B cell (primary cell): ENCODE data around the gene C4orf33. TPM values are rescaled to one million over a fixed set of nuclear protein-coding genes. Genes with fewer than 3 reads are reported as not detected.

Experiments used
- ATAC-seq: fragments of 200-7000 bp; cut with Tn5 transposase; one replicate; pipeline ENCODE4 v1.10.0; 2021; ENCODE audit warnings: low read depth, mild to moderate bottlenecking, moderate number of reproducible peaks, moderate library complexity
- CTCF ChIA-PET: fragments of 350-600 bp; sonication (Branson Sonifier 250); formaldehyde crosslinking; loops from one replicate; lab custom pipeline; 2021; ENCODE audit warnings: antibody characterized with exemption, inconsistent platforms; lab: Charles Lee
- POLR2A ChIA-PET: fragments of 350-600 bp; sonication (Branson Sonifier 250); formaldehyde crosslinking; loops from one replicate; lab custom pipeline; 2021; ENCODE audit warnings: antibody characterized with exemption; lab: Charles Lee
- DNase-seq: peaks from one replicate; pipeline ENCODE4 v3.0.0; 2013
- H2AFZ ChIP-seq: 2 replicates; pipeline ENCODE4 v1.6.1; 2012; ENCODE audit warnings: mild to moderate bottlenecking, low read depth, low read length; ENCODE audit not compliant: insufficient read depth, poor library complexity, severe bottlenecking
- H3K27ac ChIP-seq, 2 donors: 1 replicate in 1 of 2; 2 replicates in 1 of 2; pipeline ENCODE4 v1.5.1; 2012 to 2013; ENCODE audit warnings: low read length in 2 of 2, mild to moderate bottlenecking in 2 of 2, moderate library complexity in 1 of 2
- H3K27me3 ChIP-seq, 4 experiments: fragments of 200-600 bp in 1 of 4; sonication (generic) in 1 of 4; replicated peaks in 1 of 4; 1 replicate in 2 of 4; 2 replicates in 2 of 4; pipeline versions ENCODE4 v1.6.1 to v1.7.0; 2013 to 2016; ENCODE audit warnings: low read length in 3 of 4, mild to moderate bottlenecking in 2 of 4, mixed read lengths in 1 of 4, moderate library complexity in 1 of 4; ENCODE audit not compliant: insufficient read depth in 4 of 4, control insufficient read depth in 3 of 4; ENCODE audit errors: control extremely low read depth in 1 of 4
- H3K36me3 ChIP-seq, 2 experiments: replicated peaks in 1 of 2; 1 replicate in 1 of 2; 2 replicates in 1 of 2; pipeline versions ENCODE4 v1.6.1 to v1.7.1; 2013; ENCODE audit warnings: low read length in 1 of 2; ENCODE audit not compliant: insufficient read depth in 2 of 2, control insufficient read depth in 1 of 2; ENCODE audit errors: control extremely low read depth in 1 of 2, extremely low read depth in 1 of 2
- H3K4me1 ChIP-seq, 2 donors: fragments of 200-600 bp in 1 of 2; sonication (generic) in 1 of 2; 1 replicate in 1 of 2; 2 replicates in 1 of 2; pipeline versions ENCODE4 v1.5.1 to v1.6.1; 2013 to 2017; ENCODE audit warnings: low read length in 2 of 2; ENCODE audit not compliant: control insufficient read depth in 2 of 2, insufficient read depth in 2 of 2
- H3K4me2 ChIP-seq: replicated peaks from 2 replicates; pipeline ENCODE3; 2012; ENCODE audit warnings: mild to moderate bottlenecking, low read depth, low read length; ENCODE audit not compliant: poor library complexity, severe bottlenecking
- H3K4me3 ChIP-seq, 5 experiments: fragments of 200-600 bp in 1 of 5; sonication (generic) in 1 of 5; 1 replicate in 3 of 5; 2 replicates in 2 of 5; pipeline versions ENCODE4 v1.5.1 to v1.7.0; 2011 to 2016; ENCODE audit warnings: low read length in 4 of 5, mild to moderate bottlenecking in 4 of 5, low read depth in 2 of 5, control low read depth in 1 of 5, moderate library complexity in 1 of 5; ENCODE audit not compliant: insufficient read depth in 1 of 5; ENCODE audit errors: control extremely low read depth in 1 of 5, extremely low read depth in 1 of 5
- H3K79me2 ChIP-seq: fragments of 200-600 bp; sonication (generic); one replicate; pipeline ENCODE4 v1.6.0; 2016; ENCODE audit warnings: low read length; ENCODE audit not compliant: control insufficient read depth, insufficient read depth
- H3K9ac ChIP-seq: fragments of 200-600 bp; sonication (generic); 2 replicates; pipeline ENCODE4 v1.6.1; 2017; ENCODE audit warnings: mild to moderate bottlenecking, low read length, moderate library complexity
- H3K9me3 ChIP-seq, 3 donors: one replicate each; pipeline versions ENCODE4 v1.6.1 to v1.7.1; 2013; ENCODE audit warnings: low read length in 2 of 3; ENCODE audit not compliant: control insufficient read depth in 2 of 3, insufficient read depth in 1 of 3; ENCODE audit errors: control extremely low read depth in 1 of 3
- H4K20me1 ChIP-seq: 2 replicates; pipeline ENCODE4 v1.6.0; 2012; ENCODE audit warnings: mild to moderate bottlenecking, low read length; ENCODE audit not compliant: insufficient read depth, control insufficient read depth, poor library complexity, severe bottlenecking
- H3K27ac Mint-ChIP-seq: one replicate; pipeline ENCODE4 v1.8.0; 2021; ENCODE audit warnings: mixed read lengths
- H3K27me3 Mint-ChIP-seq: one replicate; pipeline ENCODE4 v1.8.0; 2021; ENCODE audit warnings: mixed read lengths
- H3K4me1 Mint-ChIP-seq: one replicate; pipeline ENCODE4 v1.8.0; 2021; ENCODE audit warnings: mixed read lengths
- H3K4me3 Mint-ChIP-seq: one replicate; pipeline ENCODE4 v1.8.0; 2021; ENCODE audit warnings: mixed read lengths
- H3K9me3 Mint-ChIP-seq: one replicate; pipeline ENCODE4 v1.8.0; 2022; ENCODE audit warnings: mixed read lengths; ENCODE audit not compliant: insufficient read depth
- CTCF ChIP-seq: fragments of 200-600 bp; IDR thresholded peaks from one replicate; pipeline ENCODE4 v1.8.0; 2022; ENCODE audit warnings: antibody characterized with exemption, mild to moderate bottlenecking
- EZH2 ChIP-seq: IDR thresholded peaks from 2 replicates; pipeline ENCODE4 v1.6.1; 2012; ENCODE audit warnings: borderline replicate concordance, low read depth, mild to moderate bottlenecking, moderate library complexity, low read length; ENCODE audit not compliant: insufficient read depth, poor library complexity, severe bottlenecking
- WGBS: methylation state at CpG from one replicate; pipeline ENCODE4 v1.1.5; 2013; ENCODE audit warnings: missing lambda C conversion rate; ENCODE audit not compliant: insufficient coverage; 5-methylcytosine and 5-hydroxymethylcytosine counted together
- intact Hi-C: fragments of 100-400 bp; cut with micrococcal nuclease; formaldehyde crosslinking; loops from one replicate; pipeline ENCODE4 v1.10.0; 2022
- polyA plus RNA-seq: library from polyadenylated mRNA; depleted of rRNA; stranded (reverse); fragments of >200 nt; gene quantifications from 2 replicates; pipeline ENCODE4 v1.2.3, GENCODE V29; 2012
- total RNA-seq, 2 donors: library from RNA; stranded (reverse); fragments of 120-200 nt in 1 of 2; gene quantifications; 1 replicate in 1 of 2; 2 replicates in 1 of 2; pipeline versions ENCODE4 v1.2.3 to v1.2.4, GENCODE V29; 2013 to 2022

The C4orf33 gene
- total and polyA plus RNA-seq, 2 donors (not counting 1 experiment from before 2014, with no cell fraction given), result 9.0 to 9.5 TPM

DNA sequence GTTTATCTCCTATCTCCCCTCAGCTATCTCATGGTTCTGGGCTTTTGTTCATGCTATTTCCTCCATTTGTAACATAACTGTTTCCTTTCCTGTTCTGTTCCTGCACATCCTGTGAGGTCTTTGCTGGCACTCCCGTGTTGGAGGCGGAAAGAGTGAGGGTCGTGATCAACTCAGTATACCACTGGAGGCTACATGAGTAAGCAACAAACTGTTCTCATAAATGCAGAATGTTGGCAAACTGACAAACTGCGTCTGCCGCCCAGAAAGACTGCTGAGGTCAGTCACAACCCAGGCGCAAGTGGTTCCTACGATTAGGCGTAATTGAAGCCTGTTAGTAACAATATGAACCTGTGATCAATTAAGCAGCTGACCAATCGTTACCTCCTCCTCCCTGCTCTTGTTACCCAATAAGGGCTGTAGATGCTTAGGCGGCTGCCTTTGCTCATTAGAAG is 48.8 kb downstream of the C4orf33 start:
- TF ChIP-seq CTCF (no peak), EZH2 (no peak)
- Histone ChIP-seq H3K9ac (no peak overlapping the region), H3K9me3 (no peaks in the 10 kb centered on the region), H3K4me2 (no peak overlapping the region), H3K36me3 (no peaks in the 10 kb centered on the region), H3K4me1 (no peaks in the 10 kb centered on the region), H3K4me3 (no peak overlapping the region), H3K27ac (no peak overlapping the region), H4K20me1 (no peaks in the 10 kb centered on the region), H3K27me3 (peaks cover 0 to 8% (median 0%) of the 10 kb centered on the region in 4 experiments), H3K79me2 (no peaks in the 10 kb centered on the region), H2AFZ (no peak overlapping the region)
- POLR2A ChIA-PET, result no interaction called here
- 75% methylated on average over 4 of the region's 10 CpGs for WGBS
- intact Hi-C loops, result no loop called here
- ATAC-seq, result no peak
- H3K4me3 Mint-ChIP-seq, result no peak overlapping the region
- no peaks in the 10 kb centered on the region for H3K4me1 Mint-ChIP-seq
- no peak for DNase-seq
- no peak overlapping the region for H3K27ac Mint-ChIP-seq
- peaks cover 17% of the 10 kb centered on the region for H3K27me3 Mint-ChIP-seq
- H3K9me3 Mint-ChIP-seq, result no peaks in the 10 kb centered on the region
- CTCF ChIA-PET, result no interaction called here

DNA sequence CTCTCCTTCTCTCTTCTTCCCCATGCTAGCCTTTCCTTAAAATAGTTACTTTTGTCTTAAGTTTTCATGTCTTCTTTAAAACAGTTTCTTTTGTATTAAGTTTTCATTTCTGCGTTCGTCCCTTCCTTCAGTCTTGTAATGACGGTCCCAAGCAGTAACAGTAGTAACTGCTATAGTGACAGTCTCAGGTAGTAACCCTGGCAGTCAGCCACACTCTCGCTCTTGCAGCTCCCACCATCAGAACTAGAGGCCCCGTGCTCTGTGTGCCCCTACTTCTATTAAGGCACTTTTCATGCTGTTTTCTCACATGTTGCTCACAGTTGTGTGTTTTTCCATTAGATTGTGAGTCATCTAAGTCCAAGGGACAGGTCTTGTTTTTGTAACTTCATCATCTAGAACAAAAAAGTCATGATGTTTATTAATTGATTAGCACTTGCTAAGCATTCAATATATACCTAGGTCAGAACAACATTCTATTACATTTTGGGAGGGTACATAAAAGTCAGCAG is 49.3 kb downstream of the C4orf33 start:
- no peaks in the 10 kb centered on the region for H3K36me3 ChIP-seq
- no peak overlapping the region for H3K27ac Mint-ChIP-seq
- DNase-seq (no peak), ATAC-seq (no peak)
- H4K20me1 ChIP-seq, result no peaks in the 10 kb centered on the region
- POLR2A ChIA-PET, result no interaction called here
- no peak overlapping the region for H3K4me3 ChIP-seq
- WGBS, result no CpG with 5 or more reads among the region's 5 CpGs
- no peak overlapping the region for H3K27ac ChIP-seq
- intact Hi-C loops, result no loop called here
- TF ChIP-seq EZH2, result no peak
- H3K9me3 Mint-ChIP-seq, result no peaks in the 10 kb centered on the region
- H3K4me1 Mint-ChIP-seq, result no peaks in the 10 kb centered on the region
- peaks cover 20% of the 10 kb centered on the region for H3K27me3 Mint-ChIP-seq
- CTCF ChIA-PET, result no interaction called here
- no peak overlapping the region for H3K4me2 ChIP-seq
- H3K4me1 ChIP-seq, result no peaks in the 10 kb centered on the region
- no peak overlapping the region for H3K9ac ChIP-seq
- no peak overlapping the region for H2AFZ ChIP-seq
- H3K9me3 ChIP-seq, result no peaks in the 10 kb centered on the region
- H3K27me3 ChIP-seq, result peaks cover 0 to 8% (median 0%) of the 10 kb centered on the region in 4 experiments
- no peak overlapping the region for H3K4me3 Mint-ChIP-seq
- H3K79me2 ChIP-seq, result no peaks in the 10 kb centered on the region
